Panc1 (cell line): ENCODE measurements around the gene POLDIP3.

ENCODE experiments used
- CTCF ChIP-seq: fragments of 450-650 bp; IDR thresholded peaks from 2 replicates; pipeline ENCODE4 v1.5.1; 2017; ENCODE audit warnings: mild to moderate bottlenecking
- POLR2AphosphoS5 ChIP-seq: IDR thresholded peaks from 2 replicates; pipeline ENCODE4 v1.6.1; 2012; ENCODE audit warnings: mild to moderate bottlenecking, low read depth, low read length, moderate library complexity
- REST ChIP-seq, 2 experiments: IDR thresholded peaks; 2 replicates each; pipeline ENCODE4 v1.6.1; 2011 to 2012; ENCODE audit warnings: low read depth in 2 of 2, control low read depth in 1 of 2, low read length in 1 of 2, mild to moderate bottlenecking in 1 of 2, moderate library complexity in 1 of 2; ENCODE audit not compliant: insufficient read depth in 1 of 2
- SIN3A ChIP-seq: IDR thresholded peaks from 2 replicates; pipeline ENCODE4 v1.6.1; 2012; ENCODE audit warnings: low read depth, mild to moderate bottlenecking, low read length, moderate library complexity, borderline replicate concordance; ENCODE audit not compliant: insufficient read depth

- no peak for TF ChIP-seq REST (IDR thresholded peaks at IDR 0.05; ENCODE audit: insufficient read depth in 1 of 2, low read depth in 2 of 2, low read length in 1 of 2)
- no peak for TF ChIP-seq CTCF
- no peak for TF ChIP-seq POLR2AphosphoS5
- TF ChIP-seq SIN3A: no peak
These were observed 8.6 kb upstream of the POLDIP3 start for GRCh38 chr22:42623301-42623751.
